HepG2 (cell line): Measurements from ENCODE around the gene ZNF385B. TPM values are rescaled to one million over a fixed set of nuclear protein-coding genes. Genes with fewer than 3 reads are reported as not detected.

Experiments used
- ATAC-seq: fragments of 200-7000 bp; cut with Tn5 transposase; 3 replicates; pipeline ENCODE4 v1.9.1; 2020; ENCODE audit warnings: mild to moderate bottlenecking, moderate library complexity
- BruUV-seq: library from RNA; stranded (reverse); fragments of 400-500 nt; replicated peaks from 2 replicates; lab custom pipeline; 2021; lab: Mats Ljungman, UMichigan
- CTCF ChIA-PET: fragments of 300-600 bp; formaldehyde crosslinking; extraction: SDS; loops from one replicate; lab custom pipeline; 2021; ENCODE audit warnings: low total read pairs, inconsistent platforms, low intra/inter-chr PET ratio; lab: Yijun Ruan, JAX
- POLR2A ChIA-PET: fragments of 350-600 bp; sonication (Branson Sonifier 250); formaldehyde crosslinking; loops from one replicate; lab custom pipeline; 2020; ENCODE audit warnings: antibody characterized with exemption, inconsistent platforms; lab: Yijun Ruan, JAX
- DNase-seq: peaks from one replicate; pipeline ENCODE4 v3.0.0-alpha.2; 2015; ENCODE audit warnings: low spot score
- FAIRE-seq: peaks from 3 replicates; lab custom pipeline; 2011; peaks lifted over from hg19 to GRCh38; lab: Jason Lieb, UNC
- H2AFZ ChIP-seq: one replicate; pipeline ENCODE4 v1.6.1; 2011; ENCODE audit warnings: low read length, inconsistent platforms
- H3K27ac ChIP-seq: fragments of 300-600 bp; 3 replicates; pipeline ENCODE4 v1.8.0; 2011; ENCODE audit warnings: mixed run types, mild to moderate bottlenecking, mixed read lengths, low read length, inconsistent platforms; ENCODE audit not compliant: insufficient read depth; ENCODE audit errors: extremely low read length
- H3K27me3 ChIP-seq, 2 experiments: fragments of 200-600 bp in 1 of 2; 2 replicates in 1 of 2; 3 replicates in 1 of 2; pipeline versions ENCODE4 v1.6.0 to v1.8.0; 2011; ENCODE audit warnings: low read length in 2 of 2, mild to moderate bottlenecking in 2 of 2, moderate library complexity in 2 of 2, inconsistent platforms in 1 of 2; ENCODE audit not compliant: insufficient read depth in 2 of 2, control insufficient read depth in 1 of 2
- H3K36me3 ChIP-seq, 2 experiments: fragments of 200-600 bp in 1 of 2; replicated peaks in 1 of 2; 2 replicates in 1 of 2; 3 replicates in 1 of 2; pipeline versions ENCODE4 v1.5.1 to v1.8.0; 2011; ENCODE audit warnings: low read length in 2 of 2, inconsistent platforms in 1 of 2; ENCODE audit not compliant: insufficient read depth in 2 of 2, control insufficient read depth in 1 of 2
- H3K4me1 ChIP-seq: 2 replicates; pipeline ENCODE4 v1.5.1; 2012; ENCODE audit warnings: low read length, inconsistent platforms; ENCODE audit not compliant: insufficient read depth
- H3K4me2 ChIP-seq: 2 replicates; pipeline ENCODE4 v1.6.0; 2011; ENCODE audit warnings: low read depth, low read length, inconsistent platforms
- H3K4me3 ChIP-seq, 3 experiments: fragments of 200-600 bp in 1 of 3; sonication (generic), shearing (Covaris generic) in 1 of 3; replicated peaks in 1 of 3; 2 replicates each; pipeline ENCODE4 v1.5.1; 2011 to 2016; ENCODE audit warnings: low read length in 3 of 3, inconsistent platforms in 2 of 3, low read depth in 2 of 3, mild to moderate bottlenecking in 2 of 3, control low read depth in 1 of 3, mixed read lengths in 1 of 3; ENCODE audit not compliant: insufficient read depth in 1 of 3
- H3K79me2 ChIP-seq: one replicate; pipeline ENCODE4 v1.6.1; 2011; ENCODE audit warnings: low read length, inconsistent platforms; ENCODE audit not compliant: insufficient read depth
- H3K9ac ChIP-seq: 2 replicates; pipeline ENCODE4 v1.6.0; 2011; ENCODE audit warnings: mild to moderate bottlenecking, low read depth, low read length, inconsistent platforms; ENCODE audit not compliant: insufficient read depth
- H3K9me3 ChIP-seq: 2 replicates; pipeline ENCODE4 v1.5.1; 2012; ENCODE audit warnings: mild to moderate bottlenecking, low read length
- H4K20me1 ChIP-seq: 2 replicates; pipeline ENCODE4 v1.6.0; 2011; ENCODE audit warnings: inconsistent platforms, mild to moderate bottlenecking, low read length, moderate library complexity; ENCODE audit not compliant: insufficient read depth
- CBFB ChIP-seq: sonication (generic); formaldehyde crosslinking; IDR thresholded peaks from 2 replicates; pipeline ENCODE4 v1.4.0; 2020; ENCODE audit warnings: missing genetic modification reagents
- ELK4 ChIP-seq: sonication (generic); formaldehyde crosslinking; IDR thresholded peaks from 2 replicates; pipeline ENCODE4 v1.9.0; 2021; ENCODE audit warnings: missing genetic modification reagents, borderline replicate concordance
- HHEX ChIP-seq: IDR thresholded peaks from 2 replicates; pipeline ENCODE4 v1.6.1; 2016; ENCODE audit warnings: control low read depth
- KAT7 ChIP-seq: IDR thresholded peaks from 2 replicates; pipeline ENCODE4 v1.6.1; 2018; ENCODE audit warnings: borderline replicate concordance, missing compliant biosample characterization
- MXD4 ChIP-seq: IDR thresholded peaks from 2 replicates; pipeline ENCODE4 v1.6.1; 2016; ENCODE audit warnings: mild to moderate bottlenecking, missing biosample characterization, missing genetic modification reagents
- POLR2A ChIP-seq, 2 experiments: IDR thresholded peaks; 2 replicates each; pipeline ENCODE4 v1.6.1; 2011; ENCODE audit warnings: low read depth in 2 of 2, low read length in 2 of 2, mild to moderate bottlenecking in 1 of 2, moderate library complexity in 1 of 2; ENCODE audit not compliant: insufficient read depth in 1 of 2
- ZNF562 ChIP-seq: sonication (generic); formaldehyde crosslinking; IDR thresholded peaks from 2 replicates; pipeline ENCODE4 v1.8.0; 2022; ENCODE audit warnings: missing genetic modification reagents, borderline replicate concordance
- ZNF567 ChIP-seq: sonication (generic); formaldehyde crosslinking; IDR thresholded peaks from 2 replicates; pipeline ENCODE4 v1.8.1; 2023; ENCODE audit warnings: mild to moderate bottlenecking, missing genetic modification reagents, borderline replicate concordance
- ZNF577 ChIP-seq: sonication (generic); formaldehyde crosslinking; IDR thresholded peaks from 2 replicates; pipeline ENCODE4 v1.4.0; 2020; ENCODE audit warnings: mild to moderate bottlenecking, low read depth, missing genetic modification reagents, borderline replicate concordance
- WGBS: methylation state at CpG from one replicate; pipeline ENCODE4 v1.1.6; 2017; ENCODE audit warnings: low lambda C conversion rate; 5-methylcytosine and 5-hydroxymethylcytosine counted together
- in situ Hi-C: cut with HindIII; loops from 2 replicates; pipeline ENCODE4 v1.10.0; 2017; ENCODE audit warnings: low pct_unique_long_range_greater_than_20kb; ENCODE audit not compliant: extremely low pct_ligation_motif_present
- intact Hi-C: fragments of 100-400 bp; cut with micrococcal nuclease; formaldehyde crosslinking; loops from one replicate; pipeline ENCODE4 v1.10.0; 2022; ENCODE audit not compliant: unreplicated experiment
- polyA plus RNA-seq, 8 experiments: library from polyadenylated mRNA; depleted of rRNA in 3 of 8; stranded (reverse) in 7 of 8; unstranded in 1 of 8; fragments of >200 nt; fragmentation: Illumina TruSeq in 4 of 8; extraction: Trizol in 4 of 8; gene quantifications; 2 replicates each; pipeline versions ENCODE4 v1.2.1 to v1.2.3, GENCODE V29; 2011 to 2016; ENCODE audit warnings: low read depth in 4 of 8, missing spikeins in 1 of 8, mixed read lengths in 1 of 8; ENCODE audit not compliant: insufficient read depth in 1 of 8
- total RNA-seq, 5 experiments: library from RNA; depleted of rRNA; stranded (reverse); fragments of >200 nt; fragmentation: Illumina TruSeq; extraction: Trizol; gene quantifications; 2 replicates each; pipeline ENCODE4 v1.2.3, GENCODE V29; 2016; ENCODE audit warnings: low read depth in 1 of 5
- TF ChIP-seq, protein P1 (sequence below): sonication (generic); formaldehyde crosslinking; IDR thresholded peaks from 2 replicates; pipeline ENCODE4 v1.5.0; 2020; ENCODE audit warnings: missing genetic modification reagents
- TF ChIP-seq, protein P2 (sequence below): IDR thresholded peaks from 2 replicates; pipeline ENCODE4 v1.6.1; 2016; ENCODE audit warnings: mild to moderate bottlenecking
- TF ChIP-seq, protein P3 (sequence below): sonication (generic); formaldehyde crosslinking; IDR thresholded peaks from 2 replicates; pipeline ENCODE4 v1.5.0; 2020; ENCODE audit warnings: mild to moderate bottlenecking, low read depth, missing genetic modification reagents, borderline replicate concordance
- TF ChIP-seq, protein P4 (sequence below): sonication (generic); formaldehyde crosslinking; conservative IDR thresholded peaks from 2 replicates; pipeline ENCODE4 v1.5.0; 2020; ENCODE audit warnings: missing genetic modification reagents
- TF ChIP-seq, protein P5 (sequence below): IDR thresholded peaks from 2 replicates; pipeline ENCODE4 v1.6.1; 2016; ENCODE audit warnings: low read depth, missing genetic modification reagents, missing compliant biosample characterization

Gene ZNF385B
- total and polyA plus RNA-seq, 2 of the 13 experiments (the other 11 are each of a cell fraction or from before 2014, with no cell fraction given): 3.3 to 6.7 TPM

- no peaks in the 10 kb centered on the region for H3K4me1 ChIP-seq
- POLR2A ChIA-PET: no interaction called here
- CTCF ChIA-PET: no interaction called here
- no peak overlapping the region for H3K9ac ChIP-seq
- H2AFZ ChIP-seq: no peak overlapping the region
- H3K27ac ChIP-seq: no peak overlapping the region
- 5% methylated on average over 4 of the region's 4 CpGs for WGBS
- no peaks in the 10 kb centered on the region for H3K36me3 ChIP-seq
- H4K20me1 ChIP-seq: no peaks in the 10 kb centered on the region
- no peak overlapping the region for H3K4me2 ChIP-seq
- H3K27me3 ChIP-seq: peaks cover 0 to 11% of the 10 kb centered on the region in 2 experiments; a peak in 2 of 5 replicates
- no peaks in the 10 kb centered on the region for H3K9me3 ChIP-seq
- H3K79me2 ChIP-seq: no peaks in the 10 kb centered on the region
- ATAC-seq (no peak), FAIRE-seq (no peak), DNase-seq (no peak)
- BruUV-seq: no TSS peak
- H3K4me3 ChIP-seq: no peak overlapping the region
- intact Hi-C loops: no loop called here
- in situ Hi-C loops: no loop called here
- no peak for TF ChIP-seq MXD4
- TF ChIP-seq, protein P1, sequence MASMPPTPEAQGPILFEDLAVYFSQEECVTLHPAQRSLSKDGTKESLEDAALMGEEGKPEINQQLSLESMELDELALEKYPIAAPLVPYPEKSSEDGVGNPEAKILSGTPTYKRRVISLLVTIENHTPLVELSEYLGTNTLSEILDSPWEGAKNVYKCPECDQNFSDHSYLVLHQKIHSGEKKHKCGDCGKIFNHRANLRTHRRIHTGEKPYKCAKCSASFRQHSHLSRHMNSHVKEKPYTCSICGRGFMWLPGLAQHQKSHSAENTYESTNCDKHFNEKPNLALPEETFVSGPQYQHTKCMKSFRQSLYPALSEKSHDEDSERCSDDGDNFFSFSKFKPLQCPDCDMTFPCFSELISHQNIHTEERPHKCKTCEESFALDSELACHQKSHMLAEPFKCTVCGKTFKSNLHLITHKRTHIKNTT (CRISPR knock-in tag): no peak
- no peak for TF ChIP-seq ZNF562
- TF ChIP-seq, protein P2, sequence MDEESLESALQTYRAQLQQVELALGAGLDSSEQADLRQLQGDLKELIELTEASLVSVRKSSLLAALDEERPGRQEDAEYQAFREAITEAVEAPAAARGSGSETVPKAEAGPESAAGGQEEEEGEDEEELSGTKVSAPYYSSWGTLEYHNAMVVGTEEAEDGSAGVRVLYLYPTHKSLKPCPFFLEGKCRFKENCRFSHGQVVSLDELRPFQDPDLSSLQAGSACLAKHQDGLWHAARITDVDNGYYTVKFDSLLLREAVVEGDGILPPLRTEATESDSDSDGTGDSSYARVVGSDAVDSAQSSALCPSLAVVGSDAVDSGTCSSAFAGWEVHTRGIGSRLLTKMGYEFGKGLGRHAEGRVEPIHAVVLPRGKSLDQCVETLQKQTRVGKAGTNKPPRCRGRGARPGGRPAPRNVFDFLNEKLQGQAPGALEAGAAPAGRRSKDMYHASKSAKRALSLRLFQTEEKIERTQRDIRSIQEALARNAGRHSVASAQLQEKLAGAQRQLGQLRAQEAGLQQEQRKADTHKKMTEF (CRISPR knock-in tag): no peak
- TF ChIP-seq ZNF577 (CRISPR knock-in tag): no peak
- TF ChIP-seq, protein P3, sequence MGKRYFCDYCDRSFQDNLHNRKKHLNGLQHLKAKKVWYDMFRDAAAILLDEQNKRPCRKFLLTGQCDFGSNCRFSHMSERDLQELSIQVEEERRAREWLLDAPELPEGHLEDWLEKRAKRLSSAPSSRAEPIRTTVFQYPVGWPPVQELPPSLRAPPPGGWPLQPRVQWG: no peak
- TF ChIP-seq KAT7 (CRISPR knock-in tag): no peak
- no peak for TF ChIP-seq POLR2A (IDR thresholded peaks at IDR 0.05; ENCODE audit: insufficient read depth in 1 of 2, low read depth in 2 of 2, low read length in 2 of 2)
- TF ChIP-seq ZNF567 (CRISPR knock-in tag): no peak
- TF ChIP-seq, protein P4, sequence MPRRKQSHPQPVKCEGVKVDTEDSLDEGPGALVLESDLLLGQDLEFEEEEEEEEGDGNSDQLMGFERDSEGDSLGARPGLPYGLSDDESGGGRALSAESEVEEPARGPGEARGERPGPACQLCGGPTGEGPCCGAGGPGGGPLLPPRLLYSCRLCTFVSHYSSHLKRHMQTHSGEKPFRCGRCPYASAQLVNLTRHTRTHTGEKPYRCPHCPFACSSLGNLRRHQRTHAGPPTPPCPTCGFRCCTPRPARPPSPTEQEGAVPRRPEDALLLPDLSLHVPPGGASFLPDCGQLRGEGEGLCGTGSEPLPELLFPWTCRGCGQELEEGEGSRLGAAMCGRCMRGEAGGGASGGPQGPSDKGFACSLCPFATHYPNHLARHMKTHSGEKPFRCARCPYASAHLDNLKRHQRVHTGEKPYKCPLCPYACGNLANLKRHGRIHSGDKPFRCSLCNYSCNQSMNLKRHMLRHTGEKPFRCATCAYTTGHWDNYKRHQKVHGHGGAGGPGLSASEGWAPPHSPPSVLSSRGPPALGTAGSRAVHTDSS (CRISPR knock-in tag): no peak
- TF ChIP-seq HHEX: no peak
- no peak for TF ChIP-seq CBFB (CRISPR knock-in tag)
- no peak for TF ChIP-seq ELK4 (CRISPR knock-in tag)
- TF ChIP-seq, protein P5, sequence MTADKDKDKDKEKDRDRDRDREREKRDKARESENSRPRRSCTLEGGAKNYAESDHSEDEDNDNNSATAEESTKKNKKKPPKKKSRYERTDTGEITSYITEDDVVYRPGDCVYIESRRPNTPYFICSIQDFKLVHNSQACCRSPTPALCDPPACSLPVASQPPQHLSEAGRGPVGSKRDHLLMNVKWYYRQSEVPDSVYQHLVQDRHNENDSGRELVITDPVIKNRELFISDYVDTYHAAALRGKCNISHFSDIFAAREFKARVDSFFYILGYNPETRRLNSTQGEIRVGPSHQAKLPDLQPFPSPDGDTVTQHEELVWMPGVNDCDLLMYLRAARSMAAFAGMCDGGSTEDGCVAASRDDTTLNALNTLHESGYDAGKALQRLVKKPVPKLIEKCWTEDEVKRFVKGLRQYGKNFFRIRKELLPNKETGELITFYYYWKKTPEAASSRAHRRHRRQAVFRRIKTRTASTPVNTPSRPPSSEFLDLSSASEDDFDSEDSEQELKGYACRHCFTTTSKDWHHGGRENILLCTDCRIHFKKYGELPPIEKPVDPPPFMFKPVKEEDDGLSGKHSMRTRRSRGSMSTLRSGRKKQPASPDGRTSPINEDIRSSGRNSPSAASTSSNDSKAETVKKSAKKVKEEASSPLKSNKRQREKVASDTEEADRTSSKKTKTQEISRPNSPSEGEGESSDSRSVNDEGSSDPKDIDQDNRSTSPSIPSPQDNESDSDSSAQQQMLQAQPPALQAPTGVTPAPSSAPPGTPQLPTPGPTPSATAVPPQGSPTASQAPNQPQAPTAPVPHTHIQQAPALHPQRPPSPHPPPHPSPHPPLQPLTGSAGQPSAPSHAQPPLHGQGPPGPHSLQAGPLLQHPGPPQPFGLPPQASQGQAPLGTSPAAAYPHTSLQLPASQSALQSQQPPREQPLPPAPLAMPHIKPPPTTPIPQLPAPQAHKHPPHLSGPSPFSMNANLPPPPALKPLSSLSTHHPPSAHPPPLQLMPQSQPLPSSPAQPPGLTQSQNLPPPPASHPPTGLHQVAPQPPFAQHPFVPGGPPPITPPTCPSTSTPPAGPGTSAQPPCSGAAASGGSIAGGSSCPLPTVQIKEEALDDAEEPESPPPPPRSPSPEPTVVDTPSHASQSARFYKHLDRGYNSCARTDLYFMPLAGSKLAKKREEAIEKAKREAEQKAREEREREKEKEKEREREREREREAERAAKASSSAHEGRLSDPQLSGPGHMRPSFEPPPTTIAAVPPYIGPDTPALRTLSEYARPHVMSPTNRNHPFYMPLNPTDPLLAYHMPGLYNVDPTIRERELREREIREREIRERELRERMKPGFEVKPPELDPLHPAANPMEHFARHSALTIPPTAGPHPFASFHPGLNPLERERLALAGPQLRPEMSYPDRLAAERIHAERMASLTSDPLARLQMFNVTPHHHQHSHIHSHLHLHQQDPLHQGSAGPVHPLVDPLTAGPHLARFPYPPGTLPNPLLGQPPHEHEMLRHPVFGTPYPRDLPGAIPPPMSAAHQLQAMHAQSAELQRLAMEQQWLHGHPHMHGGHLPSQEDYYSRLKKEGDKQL (CRISPR knock-in tag): no peak
Observed at GRCh38 chr2:179771791-179772190, 89.6 kb downstream of the ZNF385B start.
